Measurements from ENCODE around the gene SLF1.

SLF1 gene

DNA sequence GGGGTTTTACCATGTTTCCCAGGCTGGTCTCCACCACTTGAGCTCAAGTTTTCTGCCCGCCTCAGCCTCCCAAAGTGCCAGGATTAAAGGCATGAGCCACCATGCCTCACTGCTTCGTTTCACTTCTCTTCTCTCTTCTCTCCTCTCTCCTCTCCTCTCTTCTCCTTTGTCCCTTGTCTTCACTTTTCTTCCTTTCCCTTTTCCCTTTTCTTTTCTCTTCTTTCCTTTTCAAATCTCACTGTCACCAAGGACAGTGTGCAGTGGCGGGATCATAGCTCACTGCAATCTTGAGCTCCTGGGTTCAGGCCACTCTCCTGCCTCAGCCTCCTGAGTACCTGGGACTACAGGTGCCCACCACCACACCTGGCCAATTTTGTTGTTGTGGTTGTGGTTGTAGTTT lies 49.5 kb downstream of the SLF1 start:
- no peak for DNase-seq

DNA sequence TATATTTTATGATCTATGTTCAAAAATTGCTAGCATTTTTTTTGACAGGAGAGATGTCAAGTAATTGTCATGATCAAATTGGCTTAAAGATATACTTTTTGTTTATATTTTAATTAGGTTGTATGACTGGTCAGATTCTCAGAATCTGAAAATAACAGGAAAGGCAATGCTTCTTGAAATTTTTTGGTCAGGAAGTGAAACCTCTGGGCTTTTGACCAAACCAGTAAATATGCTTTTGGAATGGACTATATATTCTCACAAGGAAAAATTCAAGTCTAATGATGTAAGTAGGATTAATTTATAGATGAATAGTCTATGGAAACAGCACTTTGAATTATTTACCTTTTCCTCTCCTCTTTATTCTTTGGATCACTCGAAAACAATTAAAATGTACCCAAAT lies 52.3 kb downstream of the SLF1 start:
- no peak for DNase-seq

DNA sequence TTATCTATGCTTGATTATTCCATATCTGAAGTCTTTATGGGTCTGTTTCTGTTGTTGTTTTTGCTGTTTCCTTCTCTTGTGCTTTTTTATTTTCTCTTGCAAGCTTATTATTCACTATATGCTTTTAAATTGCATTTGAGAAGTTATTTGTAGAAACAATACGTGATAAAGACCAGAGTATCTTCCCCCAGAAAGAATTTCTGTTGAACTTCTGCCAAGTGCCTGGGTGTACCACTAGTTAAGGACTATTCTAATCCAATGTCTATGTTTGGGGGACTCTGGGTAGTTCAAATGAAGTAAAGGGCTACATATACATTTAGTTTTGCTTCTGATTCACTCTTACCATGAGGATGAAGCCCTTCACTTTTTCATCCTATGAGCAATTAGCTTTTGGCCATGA lies 54.3 kb downstream of the SLF1 start:
- no peak for DNase-seq

DNA sequence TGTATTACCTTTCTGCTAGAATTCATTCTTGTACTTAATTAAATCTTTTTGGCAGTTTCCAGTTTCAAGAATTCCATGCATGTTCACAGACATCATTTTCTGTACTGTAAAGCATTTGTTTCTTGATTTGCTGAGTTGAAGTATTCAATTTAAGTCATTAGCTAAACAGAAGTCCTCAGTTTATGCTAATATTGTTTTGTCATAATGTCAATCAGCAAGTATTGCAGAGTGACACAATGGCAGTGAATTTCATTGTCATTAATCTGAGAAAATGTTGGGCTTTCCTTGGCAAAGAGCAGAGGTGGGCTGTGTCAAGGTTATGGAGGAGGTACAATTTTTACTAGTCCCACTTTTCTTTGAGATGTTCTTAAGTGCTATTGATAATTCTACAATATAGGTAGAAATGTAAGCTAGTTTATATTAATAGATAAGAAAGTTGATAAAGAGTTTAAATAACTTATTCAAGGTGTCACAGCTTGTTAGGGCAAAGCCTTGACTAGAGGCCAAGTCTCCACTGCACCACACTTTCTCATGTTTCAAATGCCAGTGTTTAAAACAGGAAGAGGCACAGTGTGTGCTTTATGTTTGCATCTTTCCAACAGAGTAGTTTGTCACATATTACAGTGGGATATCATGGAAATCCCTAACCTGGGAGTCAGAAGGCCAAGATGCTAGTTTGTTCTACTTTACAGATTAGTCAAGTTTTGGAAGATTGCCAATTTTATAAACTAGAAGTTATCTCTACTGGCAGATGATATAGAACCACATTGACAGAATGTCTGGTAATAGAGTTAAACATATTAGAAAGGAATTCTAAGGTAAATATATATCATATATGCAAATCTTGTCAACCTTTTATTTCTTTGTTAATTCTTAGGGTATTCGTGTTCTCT lies 56.3 kb downstream of the SLF1 start:
- no peak for DNase-seq

DNA sequence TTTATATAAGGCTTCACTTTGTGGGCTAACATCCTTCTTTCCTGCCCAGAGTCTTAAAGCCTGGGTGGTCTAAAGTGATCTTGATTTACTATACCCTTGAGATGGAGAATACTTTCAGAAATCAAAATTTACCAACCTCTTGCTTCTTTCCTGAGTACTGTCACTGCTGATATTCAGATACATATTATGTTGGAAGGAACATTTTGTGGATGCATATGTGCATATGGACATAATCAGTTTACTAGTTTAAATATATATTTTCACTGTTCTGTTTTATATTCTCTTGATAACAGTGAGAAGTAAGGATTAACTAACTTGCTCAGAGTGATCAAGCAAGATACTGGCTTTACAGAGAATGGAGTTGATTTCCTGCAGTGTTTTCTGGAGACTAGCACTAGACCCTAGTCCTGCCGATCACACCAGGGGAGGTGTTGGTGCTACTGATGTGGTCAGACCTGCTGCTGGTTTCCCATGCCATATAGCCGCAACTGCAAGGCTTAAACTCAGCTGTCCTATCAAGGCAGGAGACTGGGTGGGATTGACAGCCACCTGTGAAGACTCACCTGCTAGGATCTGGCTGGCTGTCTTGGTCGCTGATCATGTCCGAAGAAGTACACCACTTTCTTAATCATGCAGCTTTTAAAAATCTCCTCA lies 57.6 kb downstream of the SLF1 start:
- DNase-seq: no peak

DNA sequence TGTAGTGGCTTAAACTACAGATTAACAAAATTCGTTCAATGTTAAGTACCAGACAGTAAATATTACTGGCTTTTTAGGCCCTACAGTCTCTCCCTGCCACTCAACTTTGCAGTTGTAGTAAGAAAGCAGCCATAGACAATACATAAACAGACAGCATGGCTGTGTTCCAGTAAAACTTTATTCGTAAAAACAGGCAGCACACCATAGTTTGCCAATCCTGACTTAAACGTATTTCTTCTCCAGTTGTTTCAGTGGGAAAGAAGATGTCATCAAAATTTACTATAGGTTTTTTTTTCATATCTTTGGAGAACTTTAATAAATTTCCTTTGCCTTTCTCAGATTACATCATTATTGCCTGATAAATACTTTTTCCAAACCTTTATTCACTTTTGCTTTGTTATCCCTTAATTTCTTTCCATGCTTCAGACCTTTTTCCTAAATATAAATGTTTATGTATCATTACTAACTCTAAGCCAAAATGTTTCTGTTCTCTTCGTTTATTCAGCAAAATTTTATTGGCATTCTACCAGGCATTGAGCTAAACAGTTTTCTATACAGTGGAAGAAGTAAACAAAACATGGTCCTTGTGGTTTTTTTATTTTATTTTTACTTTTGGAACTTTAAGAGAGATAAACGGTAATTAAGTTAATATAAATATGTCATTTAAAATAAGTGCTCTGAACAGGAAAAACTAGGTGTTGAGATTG lies 64.5 kb downstream of the SLF1 start:
- no peak for DNase-seq

DNA sequence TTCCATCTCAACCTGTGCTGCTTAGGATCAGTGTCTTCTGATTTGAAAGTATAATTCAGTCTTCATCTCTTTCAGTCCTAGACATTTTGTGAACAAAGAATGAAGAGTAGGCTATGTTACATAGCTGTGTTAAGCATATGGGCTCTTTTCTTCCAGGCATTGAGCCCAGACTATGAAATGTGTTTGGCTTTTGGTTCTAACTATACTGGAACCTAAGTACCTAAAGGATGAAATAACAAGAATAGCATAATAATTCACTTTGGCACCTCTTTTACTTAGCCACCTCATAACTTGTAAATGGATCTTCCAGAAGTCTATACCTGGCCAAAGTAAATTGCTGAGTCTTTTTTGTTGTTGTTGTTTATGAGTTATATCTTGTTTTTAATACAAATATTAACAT lies 71.4 kb downstream of the SLF1 start:
- no peak for DNase-seq

DNA sequence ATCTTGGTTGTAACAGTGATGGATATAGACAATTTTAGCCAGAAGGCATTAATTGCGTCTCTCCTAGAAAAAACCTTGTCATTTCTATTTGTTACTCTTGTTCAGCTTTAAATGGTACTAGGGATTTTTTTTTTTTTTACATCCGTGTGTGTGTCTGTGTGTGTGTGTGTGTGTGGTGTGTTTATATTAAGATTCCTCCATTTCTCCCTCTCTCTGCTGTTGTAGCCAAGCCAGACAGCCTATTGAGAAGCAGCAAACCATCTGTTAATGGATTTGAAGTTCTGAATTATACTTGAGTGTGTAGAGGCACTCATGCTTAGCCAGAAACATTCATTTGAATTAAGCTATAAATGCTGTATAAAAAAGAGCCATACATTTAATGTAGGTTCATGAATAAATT lies 72.3 kb downstream of the SLF1 start:
- peak; percentile 53 for DNase-seq

DNA sequence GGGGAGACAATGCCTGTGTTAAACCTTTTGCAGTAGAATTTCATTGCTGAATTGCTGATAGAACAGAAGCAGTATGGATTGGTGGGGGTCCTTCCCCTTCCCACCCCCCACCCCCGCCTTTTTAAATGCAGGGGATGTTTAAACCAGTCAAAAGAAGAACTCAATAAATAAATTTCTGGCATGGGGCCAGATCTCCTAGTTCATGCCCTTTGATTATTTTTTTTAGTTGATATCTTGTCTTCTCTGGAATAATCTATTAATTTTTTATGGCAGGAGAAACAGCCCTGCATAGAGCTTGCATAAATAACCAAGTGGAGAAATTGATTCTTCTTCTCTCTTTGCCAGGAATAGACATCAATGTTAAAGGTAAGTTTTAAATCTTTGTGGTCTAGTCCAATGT lies 72.8 kb downstream of the SLF1 start:
- no peak for DNase-seq

DNA sequence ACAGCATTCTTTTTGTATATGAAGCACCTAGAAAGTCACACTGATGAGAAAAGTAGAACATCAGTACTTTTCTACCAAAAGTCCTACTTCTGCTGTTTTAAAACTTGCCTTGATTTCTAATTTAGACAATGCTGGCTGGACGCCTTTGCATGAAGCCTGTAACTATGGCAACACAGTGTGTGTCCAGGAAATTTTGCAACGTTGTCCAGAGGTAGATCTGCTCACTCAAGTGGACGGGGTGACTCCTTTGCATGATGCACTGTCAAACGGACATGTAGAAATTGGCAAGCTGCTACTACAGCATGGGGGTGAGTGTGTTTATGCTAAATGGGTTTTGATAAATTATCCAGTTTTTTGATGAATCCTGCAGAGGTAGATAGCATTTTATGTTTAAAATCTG lies 73.5 kb downstream of the SLF1 start:
- DNase-seq: peak; percentile 50

DNA sequence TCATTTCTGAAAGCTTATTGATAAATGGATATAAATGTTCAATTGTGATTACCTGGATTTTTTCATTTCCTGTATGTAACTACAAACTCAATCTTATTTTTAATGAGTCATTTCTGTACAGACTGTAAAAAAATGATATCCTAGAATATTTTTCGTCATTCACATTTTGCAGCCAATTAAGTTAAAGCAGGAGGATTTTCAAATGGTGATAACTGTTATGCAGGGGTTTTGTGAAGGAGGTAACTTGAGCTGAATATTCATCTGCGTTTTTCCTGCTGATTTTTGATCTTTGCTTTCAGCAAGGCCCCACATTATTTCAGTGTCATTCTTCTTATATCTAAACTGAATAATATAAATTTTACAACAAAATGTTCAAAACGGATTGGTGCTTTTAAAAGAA lies 74.1 kb downstream of the SLF1 start:
- DNase-seq: no peak

DNA sequence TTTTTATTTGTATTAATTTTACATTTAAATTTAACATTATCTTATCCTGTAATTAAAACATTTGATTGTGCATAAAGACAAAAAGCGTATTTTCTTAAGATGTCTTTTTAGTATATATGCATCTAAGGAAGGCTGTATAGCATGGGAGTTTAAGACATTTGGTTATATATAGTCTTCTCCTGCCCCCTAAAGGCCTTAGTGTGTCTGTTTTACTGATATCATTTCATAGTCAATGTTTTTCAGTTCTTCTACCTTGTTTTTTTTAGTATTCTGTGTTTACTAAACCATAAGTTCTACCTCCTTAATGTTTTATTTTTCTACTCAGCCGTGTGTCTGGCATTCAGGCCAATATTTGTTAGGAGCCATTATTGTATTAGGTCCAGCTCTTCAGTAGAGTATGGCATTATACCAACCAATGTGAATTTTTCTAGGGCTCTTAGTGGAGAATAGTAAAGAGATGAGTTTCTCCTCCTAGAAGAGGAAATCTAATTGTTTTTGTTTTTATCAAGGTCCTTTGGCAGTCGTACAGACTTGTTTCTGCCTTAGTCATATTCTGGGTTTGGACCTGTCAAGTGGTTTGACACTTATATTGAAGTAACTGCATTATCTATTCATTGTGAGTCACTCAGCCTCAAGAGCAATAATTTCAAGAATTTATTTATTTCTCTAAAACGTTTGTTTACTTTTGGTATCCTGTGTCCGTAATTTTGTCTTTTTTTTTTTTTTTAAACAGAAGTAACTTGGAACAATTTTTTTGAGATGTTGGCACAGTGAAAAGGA lies 74.8 kb downstream of the SLF1 start:
- DNase-seq: peak; percentile 45

DNA sequence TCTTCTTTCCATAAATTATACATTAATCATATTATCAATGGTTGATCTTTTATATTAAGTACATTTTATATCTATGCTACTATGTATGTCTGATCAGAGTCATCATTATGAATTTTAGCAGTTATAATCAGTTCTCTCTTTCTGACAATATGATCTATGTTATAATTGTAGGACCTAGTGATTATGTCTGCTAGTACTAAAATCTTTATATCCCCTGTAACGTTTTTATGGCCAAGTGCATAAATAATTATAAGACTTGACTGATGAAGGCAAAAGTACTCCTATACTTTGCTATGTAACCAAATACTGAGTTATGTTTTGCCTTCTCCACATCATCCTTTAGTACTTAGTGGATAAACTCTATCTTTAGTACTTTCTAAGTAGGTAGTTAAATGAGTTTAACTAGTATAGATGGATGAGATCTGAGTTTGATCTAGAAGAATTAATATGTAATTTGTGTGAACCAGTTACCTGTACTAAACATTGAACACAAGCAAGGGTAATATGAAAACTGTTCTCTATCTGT lies 75.4 kb downstream of the SLF1 start:
- DNase-seq: no peak

DNA sequence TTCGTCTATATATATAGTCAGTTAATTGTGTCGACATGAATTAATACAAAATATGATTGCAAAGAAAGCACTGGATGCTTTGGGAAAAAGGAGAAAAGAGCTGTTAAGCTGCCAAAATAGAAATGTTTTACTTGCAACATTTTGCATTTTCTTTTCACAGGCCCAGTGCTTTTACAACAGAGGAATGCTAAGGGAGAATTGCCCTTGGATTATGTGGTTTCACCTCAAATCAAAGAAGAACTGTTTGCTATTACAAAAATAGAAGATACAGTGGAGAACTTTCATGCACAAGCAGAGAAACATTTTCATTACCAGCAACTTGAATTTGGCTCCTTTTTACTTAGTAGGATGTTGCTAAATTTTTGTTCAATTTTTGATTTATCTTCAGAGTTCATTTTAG lies 76.2 kb downstream of the SLF1 start:
- DNase-seq: no peak

DNA sequence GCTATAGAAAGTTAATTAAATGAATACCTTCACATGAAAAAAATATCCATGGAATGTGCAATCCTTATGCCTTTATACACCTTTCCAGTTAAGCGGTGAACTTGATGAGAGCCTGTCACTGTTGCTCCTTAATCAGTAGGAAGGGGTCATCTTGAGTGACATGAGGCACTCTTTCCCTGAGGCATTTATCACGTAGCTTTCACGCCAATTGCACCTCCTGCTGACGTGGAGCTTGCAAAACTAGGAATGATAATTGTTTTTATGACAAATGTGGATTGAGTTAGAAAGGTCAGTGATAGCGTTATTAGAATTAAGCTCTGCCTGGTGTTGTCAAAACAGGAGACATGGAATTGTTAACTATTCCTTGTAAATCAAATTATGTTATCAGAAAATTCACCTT lies 79.7 kb downstream of the SLF1 start:
- peak; percentile 24 for DNase-seq

DNA sequence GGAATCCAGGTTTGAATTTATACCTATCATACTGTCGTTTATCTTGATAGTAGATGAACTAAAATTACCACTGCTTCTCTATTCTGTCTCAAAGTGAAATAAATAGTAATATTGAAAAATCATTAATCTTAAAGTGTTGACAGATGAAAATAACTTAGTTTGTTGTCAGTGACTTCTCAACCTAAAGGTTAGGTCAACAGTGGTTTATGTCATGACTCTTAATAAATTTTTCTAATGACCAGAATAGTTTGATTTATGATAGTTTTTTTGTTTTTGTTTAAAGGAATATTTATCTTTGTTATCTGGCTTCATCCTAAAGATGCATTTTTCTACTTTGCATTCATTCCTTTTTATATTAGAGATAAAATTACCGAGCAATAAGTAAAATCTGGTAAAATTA lies 81.1 kb downstream of the SLF1 start:
- DNase-seq: no peak

DNA sequence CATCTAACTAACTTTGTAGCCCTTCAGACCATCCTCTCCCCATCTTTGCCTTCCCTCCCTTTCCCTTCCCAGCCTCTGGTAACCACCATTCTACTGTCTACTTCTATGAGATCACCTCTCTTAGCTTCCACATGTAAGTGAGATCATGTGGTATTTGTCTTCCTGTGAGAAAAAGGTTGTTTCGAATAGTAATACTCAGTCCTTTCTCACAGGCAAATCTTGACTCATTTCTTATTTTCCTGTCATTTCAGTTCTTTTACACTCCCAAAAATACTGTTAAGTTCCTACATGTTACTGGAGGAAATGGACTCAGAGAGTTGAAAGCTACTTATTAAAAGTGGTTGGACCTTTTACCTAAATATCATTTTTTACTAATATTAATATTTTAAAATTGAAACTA lies 82.1 kb downstream of the SLF1 start:
- DNase-seq: no peak

DNA sequence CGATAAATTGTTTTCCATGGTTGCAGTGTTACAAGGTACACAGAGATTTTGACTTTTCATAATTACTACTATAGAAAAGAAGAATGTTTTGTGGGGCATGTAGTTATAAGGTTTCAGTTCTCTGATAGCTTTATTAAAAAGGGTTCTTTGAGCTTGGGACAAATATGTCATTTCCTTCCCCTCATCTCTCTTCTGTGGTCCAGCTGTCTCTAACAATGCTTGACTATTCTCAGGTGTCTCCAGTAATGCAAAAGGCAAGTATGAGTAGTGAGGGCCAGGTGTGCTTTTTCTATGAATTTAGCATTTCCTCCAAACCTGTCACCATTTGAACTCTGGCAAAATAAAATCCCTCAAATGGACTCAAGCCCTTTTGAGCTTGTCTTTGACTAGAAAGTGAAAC lies 84.3 kb downstream of the SLF1 start:
- DNase-seq: no peak

DNA sequence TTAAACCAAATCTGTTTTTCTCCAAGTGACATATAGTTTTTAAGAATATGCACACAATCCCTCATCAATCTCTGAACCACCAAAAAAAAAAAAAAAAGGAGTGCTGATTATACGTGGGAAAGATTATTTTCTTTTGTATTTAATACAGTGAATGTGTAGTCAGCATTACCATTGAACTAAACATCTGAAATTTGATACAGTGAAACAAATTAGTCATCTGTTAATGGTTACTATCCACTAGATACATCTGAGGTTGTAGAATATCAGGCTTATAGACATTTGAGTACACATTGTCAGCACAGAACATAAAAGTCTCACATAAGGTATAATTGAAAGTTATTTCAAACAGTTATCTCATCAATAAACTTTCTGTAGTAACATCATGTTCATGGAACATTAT lies 87.0 kb downstream of the SLF1 start:
- DNase-seq: no peak

DNA sequence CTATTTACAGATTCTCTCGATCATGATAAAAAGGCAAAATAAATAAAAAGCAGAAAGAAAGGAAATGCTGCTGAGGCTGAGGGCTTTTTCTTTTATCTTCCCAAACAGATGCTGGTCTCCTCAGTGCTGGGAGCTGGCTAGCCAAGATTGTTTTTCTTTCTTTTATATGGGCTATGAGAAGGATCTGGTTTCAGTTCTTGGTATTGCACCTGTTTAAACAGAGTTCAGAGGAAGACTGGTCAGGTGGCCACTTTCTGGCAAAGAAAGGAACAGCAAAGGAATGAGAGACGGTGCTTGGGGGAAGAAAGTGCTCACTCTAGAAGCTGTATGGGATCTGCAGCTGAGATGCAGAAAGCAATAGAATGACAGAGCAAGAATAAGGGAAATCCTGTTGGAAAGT lies 88.9 kb downstream of the SLF1 start:
- no peak for DNase-seq

DNA sequence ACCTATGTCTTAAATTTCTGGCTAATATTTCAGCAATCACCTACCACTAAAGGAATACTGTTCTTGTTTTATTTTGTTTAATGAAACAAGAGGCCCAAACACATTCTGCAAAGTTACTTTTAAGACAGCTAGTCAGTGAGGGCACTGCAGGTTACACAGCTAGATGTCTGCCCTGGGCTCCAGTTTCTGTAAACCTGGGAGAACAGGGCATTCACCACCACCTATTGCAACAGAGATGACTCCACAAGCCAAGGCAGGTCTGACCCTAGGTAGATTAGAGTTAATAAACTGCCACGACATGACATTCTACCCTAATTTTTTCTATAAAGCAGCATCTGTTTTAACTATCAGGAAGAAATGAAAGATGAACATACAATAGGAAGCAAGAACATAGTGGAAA lies 90.8 kb downstream of the SLF1 start:
- DNase-seq: no peak

DNA sequence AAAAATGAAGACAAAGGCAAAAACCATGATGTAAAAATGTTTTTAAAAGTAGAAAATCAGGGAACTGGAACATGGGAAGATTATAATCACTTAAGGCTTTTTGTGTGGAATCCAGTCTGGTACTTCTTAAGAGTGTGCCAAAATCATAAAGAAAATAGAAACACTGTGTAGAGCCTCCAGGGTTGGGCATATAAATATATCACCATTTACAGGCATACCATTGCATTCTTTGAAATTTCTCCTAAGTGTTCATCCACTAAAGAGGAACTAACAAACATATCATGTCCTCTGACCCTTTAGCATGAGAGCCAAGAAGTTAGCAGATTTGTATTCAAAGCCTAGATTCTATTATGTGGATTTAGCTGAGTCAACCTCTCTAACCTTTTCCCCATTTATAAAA lies 93.3 kb downstream of the SLF1 start:
- DNase-seq: no peak

DNA sequence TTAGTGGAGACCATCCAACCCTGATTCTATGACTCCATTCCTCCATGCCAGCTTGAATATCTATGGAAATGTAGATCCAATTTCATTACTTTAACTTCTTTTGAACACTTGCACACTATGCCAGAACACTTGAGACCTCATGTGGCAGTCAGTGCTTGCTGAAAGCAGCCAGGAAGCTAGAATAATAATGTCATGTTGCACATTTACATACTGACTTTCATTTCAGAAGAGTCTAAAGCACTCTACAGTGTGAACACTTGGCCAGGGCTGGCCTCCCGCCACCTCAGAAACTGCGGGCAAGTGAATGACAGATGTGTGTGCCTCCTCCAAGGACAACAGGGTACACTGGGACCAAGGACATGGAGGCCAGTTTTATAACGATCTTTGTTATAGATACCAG lies 97.3 kb downstream of the SLF1 start:
- no peak for DNase-seq

All from NCI-H2227 treated with DMSO at 0.1 percent for 48 hours (cell line).